Transverse colon (tissue), 4 donors: ENCODE results near the gene CDK8. TPM values are rescaled to one million over a fixed set of nuclear protein-coding genes. Genes with fewer than 3 reads are reported as not detected.

Experiments used
- DNase-seq: peaks from one replicate; pipeline ENCODE4 v3.0.0-alpha.2; 2019
- H3K27ac ChIP-seq, 4 donors: fragments of 200-600 bp; sonication (generic); 2 replicates each; pipeline ENCODE4 v1.5.1; 2016 to 2018; ENCODE audit warnings: inconsistent platforms in 4 of 4
- H3K27me3 ChIP-seq: fragments of 200-600 bp; sonication (generic); 2 replicates; pipeline ENCODE4 v1.5.1; 2017; ENCODE audit warnings: inconsistent platforms
- H3K36me3 ChIP-seq, 4 donors: fragments of 200-600 bp; sonication (generic); 2 replicates each; pipeline ENCODE4 v1.5.1; 2017 to 2019; ENCODE audit warnings: inconsistent platforms in 4 of 4
- H3K4me1 ChIP-seq, 4 donors: fragments of 200-600 bp; sonication (generic); 2 replicates each; pipeline ENCODE4 v1.5.1; 2017 to 2020; ENCODE audit warnings: inconsistent platforms in 4 of 4
- H3K4me3 ChIP-seq, 4 donors: fragments of 200-600 bp; sonication (generic); 1 replicate in 1 of 4; 2 replicates in 3 of 4; pipeline versions ENCODE4 v1.5.1 to v1.6.1; 2017 to 2019; ENCODE audit warnings: inconsistent platforms in 4 of 4
- H3K9me3 ChIP-seq, 2 donors: fragments of 200-600 bp; sonication (generic); 2 replicates each; pipeline ENCODE4 v1.5.1; 2017 to 2019; ENCODE audit warnings: inconsistent platforms in 2 of 2
- CTCF ChIP-seq, 5 experiments: fragments of 200-600 bp in 3 of 5; fragments of 450-650 bp in 2 of 5; sonication (generic) in 3 of 5; IDR thresholded peaks; 1 replicate in 2 of 5; 2 replicates in 3 of 5; pipeline ENCODE4 v1.5.1; 2016 to 2017; ENCODE audit warnings: antibody characterized with exemption in 5 of 5, inconsistent platforms in 3 of 5, mild to moderate bottlenecking in 2 of 5, moderate library complexity in 1 of 5
- EP300 ChIP-seq: sonication (generic); formaldehyde crosslinking; IDR thresholded peaks from one replicate; pipeline ENCODE4 v1.6.1; 2017; ENCODE audit warnings: antibody characterized with exemption, low read depth
- POLR2A ChIP-seq: fragments of 450-650 bp; IDR thresholded peaks from one replicate; pipeline ENCODE4 v1.6.1; 2016; ENCODE audit warnings: antibody characterized with exemption, mild to moderate bottlenecking, moderate library complexity
- POLR2AphosphoS5 ChIP-seq, 3 donors: sonication (generic); formaldehyde crosslinking; IDR thresholded peaks; one replicate each; pipeline ENCODE4 v1.6.1; 2016; ENCODE audit warnings: antibody characterized with exemption in 3 of 3
- WGBS, 2 donors: methylation state at CpG; one replicate each; pipeline ENCODE4 v1.1.5; 2018; ENCODE audit warnings: low coverage in 1 of 2; 5-methylcytosine and 5-hydroxymethylcytosine counted together
- in situ Hi-C, 4 donors: fragments of 200-750 bp; cut with MboI; loops; one replicate each; pipeline versions ENCODE4 v1.15.0 to v1.15.1; 2017; ENCODE audit warnings: low sequenced_read_pairs in 3 of 4, low pct_ligation_motif_present in 1 of 4, low pct_unique_long_range_greater_than_20kb in 1 of 4
- intact Hi-C: fragments of 100-400 bp; cut with DNase I; formaldehyde crosslinking; loops from one replicate; pipeline ENCODE4 v1.15.1; 2023; ENCODE audit warnings: low total_unique reads
- total RNA-seq, 4 donors: library from RNA; depleted of rRNA; stranded (reverse); fragments of >200 nt; gene quantifications; one replicate each; pipeline ENCODE4 v1.1.0, GENCODE V29; 2016

The CDK8 gene
- total RNA-seq, 4 donors from 2014 or later: 8.6 to 37.4 (median 22.3) TPM

- no peaks in the 10 kb centered on the region for H3K9me3 ChIP-seq
- no peak overlapping the region for H3K4me3 ChIP-seq
- TF ChIP-seq POLR2AphosphoS5 (IDR thresholded peaks at IDR 0.05) (no peak), EP300 (no peak), CTCF (IDR thresholded peaks at IDR 0.05) (no peak), POLR2A (no peak)
- WGBS, 2 donors: 87 to 90% methylated on average over 3 to 4 of the region's 4 CpGs
- intact Hi-C loops (no loop called here), in situ Hi-C loops (no loop called here)
- H3K27ac ChIP-seq: no peak overlapping the region
- DNase-seq: no peak
- H3K36me3 ChIP-seq: no peaks in the 10 kb centered on the region
- peaks cover 0 to 15% (median 2%) of the 10 kb centered on the region in 4 donors for H3K4me1 ChIP-seq
- no peaks in the 10 kb centered on the region for H3K27me3 ChIP-seq
Observed at GRCh38 chr13:26299168-26299750, 45.3 kb downstream of the CDK8 start.

- WGBS, 2 donors: 93 to 94% methylated on average over 5 to 6 of the region's 6 CpGs
- intact Hi-C loops: no loop called here
- DNase-seq: no peak
- no peaks in the 10 kb centered on the region for H3K27me3 ChIP-seq
- peaks cover 0 to 24% (median 6%) of the 10 kb centered on the region in 4 donors for H3K4me1 ChIP-seq
- TF ChIP-seq POLR2AphosphoS5 (IDR thresholded peaks at IDR 0.05): no peak
- no peak for TF ChIP-seq CTCF (IDR thresholded peaks at IDR 0.05)
- TF ChIP-seq EP300: no peak
- TF ChIP-seq POLR2A: no peak
- in situ Hi-C loops: no loop called here
- H3K4me3 ChIP-seq: no peak overlapping the region
- H3K36me3 ChIP-seq: no peaks in the 10 kb centered on the region
- H3K9me3 ChIP-seq: no peaks in the 10 kb centered on the region
- H3K27ac ChIP-seq: no peak overlapping the region
Observed at GRCh38 chr13:26300140-26300539, 46.2 kb downstream of the CDK8 start.

GRCh38 chr13:26305676-26306075 is 51.7 kb downstream of the CDK8 start:
- in situ Hi-C loops (no loop called here), intact Hi-C loops (no loop called here)
- 54 to 79% methylated on average over 1 of the region's 1 CpG for WGBS, 2 donors
- no peak for TF ChIP-seq POLR2AphosphoS5 (IDR thresholded peaks at IDR 0.05)
- no peak for TF ChIP-seq EP300
- TF ChIP-seq POLR2A: no peak
- no peak for DNase-seq
- Histone ChIP-seq H3K9me3 (no peaks in the 10 kb centered on the region), H3K27me3 (no peaks in the 10 kb centered on the region), H3K4me1 (peaks cover 0 to 33% (median 4%) of the 10 kb centered on the region in 4 donors), H3K4me3 (no peak overlapping the region), H3K36me3 (no peaks in the 10 kb centered on the region), H3K27ac (no peak overlapping the region)

GRCh38 chr13:26307701-26308100 is 53.8 kb downstream of the CDK8 start:
- H3K27me3 ChIP-seq: no peaks in the 10 kb centered on the region
- peaks cover 0 to 33% (median 4%) of the 10 kb centered on the region in 4 donors for H3K4me1 ChIP-seq
- H3K36me3 ChIP-seq: no peaks in the 10 kb centered on the region
- DNase-seq: no peak
- no peak overlapping the region for H3K4me3 ChIP-seq
- 94 to 100% methylated on average over 1 of the region's 1 CpG for WGBS, 2 donors
- no peak overlapping the region for H3K27ac ChIP-seq
- in situ Hi-C loops (no loop called here), intact Hi-C loops (no loop called here)
- TF ChIP-seq EP300 (no peak), POLR2A (no peak)
- no peaks in the 10 kb centered on the region for H3K9me3 ChIP-seq

GRCh38 chr13:26308250-26308649 is 54.3 kb downstream of the CDK8 start:
- DNase-seq: no peak
- Histone ChIP-seq H3K27me3 (no peaks in the 10 kb centered on the region), H3K4me1 (peaks cover 0 to 28% (median 4%) of the 10 kb centered on the region in 4 donors), H3K27ac (no peak overlapping the region), H3K4me3 (no peak overlapping the region), H3K36me3 (no peaks in the 10 kb centered on the region), H3K9me3 (no peaks in the 10 kb centered on the region)
- intact Hi-C loops (no loop called here), in situ Hi-C loops (no loop called here)
- no peak for TF ChIP-seq EP300
- no peak for TF ChIP-seq CTCF (IDR thresholded peaks at IDR 0.05)
- no peak for TF ChIP-seq POLR2A
- no peak for TF ChIP-seq POLR2AphosphoS5 (IDR thresholded peaks at IDR 0.05)
